HUES48 (cell line): Measurements from ENCODE around the gene HNMT.

Source experiments
- H3K27ac ChIP-seq: one replicate; pipeline ENCODE4 v1.7.0; 2013; ENCODE audit warnings: low read depth, low read length, inconsistent platforms
- H3K27me3 ChIP-seq: 2 replicates; pipeline ENCODE4 v1.6.1; 2013; ENCODE audit warnings: mild to moderate bottlenecking, low read length; ENCODE audit not compliant: control insufficient read depth, insufficient read depth
- H3K36me3 ChIP-seq: 2 replicates; pipeline ENCODE4 v1.6.1; 2013; ENCODE audit warnings: low read length; ENCODE audit not compliant: control insufficient read depth, insufficient read depth
- H3K4me1 ChIP-seq: 2 replicates; pipeline ENCODE4 v1.6.1; 2013; ENCODE audit warnings: mild to moderate bottlenecking, low read length; ENCODE audit not compliant: control insufficient read depth, insufficient read depth
- H3K4me3 ChIP-seq: 2 replicates; pipeline ENCODE4 v1.5.1; 2013; ENCODE audit warnings: mild to moderate bottlenecking, low read depth, low read length
- H3K9ac ChIP-seq: 2 replicates; pipeline ENCODE4 v1.6.1; 2013; ENCODE audit warnings: mild to moderate bottlenecking, low read depth, low read length, moderate library complexity
- H3K9me3 ChIP-seq: 2 replicates; pipeline ENCODE4 v1.6.1; 2013; ENCODE audit warnings: low read length; ENCODE audit not compliant: control insufficient read depth, insufficient read depth

HNMT gene

GRCh38 chr2:138013639-138014038 is 49.4 kb downstream of the HNMT start:
- Histone ChIP-seq H3K9ac (no peak overlapping the region), H3K9me3 (no peaks in the 10 kb centered on the region), H3K27me3 (no peaks in the 10 kb centered on the region)

GRCh38 chr2:138015494-138015893 is 51.2 kb downstream of the HNMT start:
- no peak overlapping the region for H3K9ac ChIP-seq
- H3K36me3 ChIP-seq = no peaks in the 10 kb centered on the region
- H3K27ac ChIP-seq = no peak overlapping the region
- H3K9me3 ChIP-seq = no peaks in the 10 kb centered on the region
- no peaks in the 10 kb centered on the region for H3K27me3 ChIP-seq
- no peak overlapping the region for H3K4me3 ChIP-seq
- H3K4me1 ChIP-seq = no peaks in the 10 kb centered on the region

More at GRCh38 chr2:138013639-138014038, 49.4 kb downstream of the HNMT start:
- Histone ChIP-seq H3K4me3 (no peak overlapping the region), H3K4me1 (no peaks in the 10 kb centered on the region), H3K27ac (no peak overlapping the region), H3K36me3 (no peaks in the 10 kb centered on the region)

- Histone ChIP-seq H3K27ac (no peak overlapping the region), H3K27me3 (no peaks in the 10 kb centered on the region)
These were observed 52.2 kb downstream of the HNMT start for GRCh38 chr2:138016351-138017087.

GRCh38 chr2:138017824-138018223 is 53.6 kb downstream of the HNMT start:
- H3K9ac ChIP-seq = no peak overlapping the region
- no peaks in the 10 kb centered on the region for H3K9me3 ChIP-seq
- H3K27me3 ChIP-seq = no peaks in the 10 kb centered on the region
- no peaks in the 10 kb centered on the region for H3K4me1 ChIP-seq
- H3K27ac ChIP-seq = no peak overlapping the region
- no peak overlapping the region for H3K4me3 ChIP-seq
- no peaks in the 10 kb centered on the region for H3K36me3 ChIP-seq

More at GRCh38 chr2:138016351-138017087, 52.2 kb downstream of the HNMT start:
- Histone ChIP-seq H3K4me3 (no peak overlapping the region), H3K9me3 (no peaks in the 10 kb centered on the region), H3K36me3 (no peaks in the 10 kb centered on the region), H3K4me1 (no peaks in the 10 kb centered on the region), H3K9ac (no peak overlapping the region)

- H3K36me3 ChIP-seq = no peaks in the 10 kb centered on the region
- H3K27me3 ChIP-seq = no peaks in the 10 kb centered on the region
- no peaks in the 10 kb centered on the region for H3K4me1 ChIP-seq
- H3K4me3 ChIP-seq = no peak overlapping the region
- H3K9me3 ChIP-seq = no peaks in the 10 kb centered on the region
- no peak overlapping the region for H3K27ac ChIP-seq
- H3K9ac ChIP-seq = no peak overlapping the region
These were observed 54.8 kb downstream of the HNMT start for GRCh38 chr2:138018866-138019688.

- H3K4me1 ChIP-seq = 0 out of 2 replicates have a peak, but pooled peaks cover 4% of the 10 kb centered on the region
- no peak overlapping the region for H3K27ac ChIP-seq
- H3K27me3 ChIP-seq = no peaks in the 10 kb centered on the region
- H3K9me3 ChIP-seq = no peaks in the 10 kb centered on the region
- no peaks in the 10 kb centered on the region for H3K36me3 ChIP-seq
- no peak overlapping the region for H3K9ac ChIP-seq
- no peak overlapping the region for H3K4me3 ChIP-seq
These were observed 56.2 kb downstream of the HNMT start for GRCh38 chr2:138020432-138020831.

- Histone ChIP-seq H3K9me3 (no peaks in the 10 kb centered on the region), H3K4me1 (0 out of 2 replicates have a peak, but pooled peaks cover 4% of the 10 kb centered on the region), H3K27me3 (no peaks in the 10 kb centered on the region), H3K9ac (no peak overlapping the region), H3K27ac (no peak overlapping the region), H3K4me3 (no peak overlapping the region), H3K36me3 (no peaks in the 10 kb centered on the region)
These were observed 56.9 kb downstream of the HNMT start for GRCh38 chr2:138021154-138021553.

GRCh38 chr2:138023298-138023697 is 59.0 kb downstream of the HNMT start:
- no peaks in the 10 kb centered on the region for H3K9me3 ChIP-seq
- H3K4me3 ChIP-seq = no peak overlapping the region
- no peak overlapping the region for H3K27ac ChIP-seq
- no peaks in the 10 kb centered on the region for H3K27me3 ChIP-seq
- 0 out of 2 replicates have a peak, but pooled peaks cover 4% of the 10 kb centered on the region for H3K4me1 ChIP-seq
- no peaks in the 10 kb centered on the region for H3K36me3 ChIP-seq
- no peak overlapping the region for H3K9ac ChIP-seq

GRCh38 chr2:138023976-138024375 is 59.7 kb downstream of the HNMT start:
- H3K9me3 ChIP-seq = no peaks in the 10 kb centered on the region
- H3K4me3 ChIP-seq = no peak overlapping the region
- no peaks in the 10 kb centered on the region for H3K27me3 ChIP-seq
- no peaks in the 10 kb centered on the region for H3K36me3 ChIP-seq
- H3K4me1 ChIP-seq = 0 out of 2 replicates have a peak, but pooled peaks cover 4% of the 10 kb centered on the region
- H3K9ac ChIP-seq = no peak overlapping the region
- no peak overlapping the region for H3K27ac ChIP-seq

- no peak overlapping the region for H3K9ac ChIP-seq
- no peaks in the 10 kb centered on the region for H3K36me3 ChIP-seq
- H3K27me3 ChIP-seq = no peaks in the 10 kb centered on the region
- no peak overlapping the region for H3K27ac ChIP-seq
- H3K9me3 ChIP-seq = no peaks in the 10 kb centered on the region
- H3K4me3 ChIP-seq = no peak overlapping the region
- 0 out of 2 replicates have a peak, but pooled peaks cover 4% of the 10 kb centered on the region for H3K4me1 ChIP-seq
These were observed 62.1 kb downstream of the HNMT start for GRCh38 chr2:138026111-138027020.
